Ovary (tissue), 3 donors: ENCODE measurements around the gene ARHGEF40.

Experiments
- CTCF ChIP-seq, 3 donors: fragments of 450-650 bp in 2 of 3; fragments of 200-600 bp in 1 of 3; IDR thresholded peaks; one replicate each; pipeline versions ENCODE4 v1.5.1 to v1.8.0; 2016 to 2022; ENCODE audit warnings: antibody characterized with exemption in 3 of 3, mild to moderate bottlenecking in 1 of 3
- EP300 ChIP-seq: sonication (generic); formaldehyde crosslinking; IDR thresholded peaks from one replicate; pipeline ENCODE4 v1.6.1; 2017; ENCODE audit warnings: antibody characterized with exemption
- POLR2A ChIP-seq: fragments of 450-650 bp; IDR thresholded peaks from one replicate; pipeline ENCODE4 v1.6.1; 2017; ENCODE audit warnings: antibody characterized with exemption, mild to moderate bottlenecking, moderate library complexity
- donor health status: DM: no; HTN: no; CAD: no.

GRCh38 chr14:21047378-21047781 lies 22.7 kb upstream of the ARHGEF40 start:
- TF ChIP-seq POLR2A (no peak), EP300 (no peak), CTCF (IDR thresholded peaks at IDR 0.05) (no peak)
